ENCODE results near the gene GDI2.
A peak's percentile ranks its signal among the peaks of the same experiment; 100 is the strongest.
"Not testable (repeated sequence)": the region's sequence is repeated elsewhere in the genome, so short reads cannot be mapped to it uniquely, and the experiment has no call there.

GDI2 gene

DNA sequence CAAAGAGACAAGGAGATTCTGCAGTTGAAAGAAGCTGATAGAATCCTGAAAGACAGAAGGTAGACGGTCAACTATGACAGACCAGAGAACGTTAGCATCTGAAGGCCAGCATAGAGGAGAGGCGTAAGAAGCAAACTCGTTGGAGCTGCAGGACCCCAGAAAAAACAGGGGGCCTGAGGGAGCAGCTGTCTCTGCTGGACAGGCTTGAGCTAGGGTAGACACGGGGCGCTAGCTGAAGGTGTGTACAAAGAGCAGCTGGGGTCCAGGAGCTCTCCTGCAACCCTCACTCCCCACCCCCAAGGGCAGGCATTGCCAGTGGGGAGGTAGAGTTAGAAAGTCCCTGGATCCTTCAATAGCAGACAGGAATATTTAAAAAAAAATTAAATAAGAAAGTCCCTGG lies 14.6 kb upstream of the GDI2 start:
- TF ChIP-seq, protein P1, sequence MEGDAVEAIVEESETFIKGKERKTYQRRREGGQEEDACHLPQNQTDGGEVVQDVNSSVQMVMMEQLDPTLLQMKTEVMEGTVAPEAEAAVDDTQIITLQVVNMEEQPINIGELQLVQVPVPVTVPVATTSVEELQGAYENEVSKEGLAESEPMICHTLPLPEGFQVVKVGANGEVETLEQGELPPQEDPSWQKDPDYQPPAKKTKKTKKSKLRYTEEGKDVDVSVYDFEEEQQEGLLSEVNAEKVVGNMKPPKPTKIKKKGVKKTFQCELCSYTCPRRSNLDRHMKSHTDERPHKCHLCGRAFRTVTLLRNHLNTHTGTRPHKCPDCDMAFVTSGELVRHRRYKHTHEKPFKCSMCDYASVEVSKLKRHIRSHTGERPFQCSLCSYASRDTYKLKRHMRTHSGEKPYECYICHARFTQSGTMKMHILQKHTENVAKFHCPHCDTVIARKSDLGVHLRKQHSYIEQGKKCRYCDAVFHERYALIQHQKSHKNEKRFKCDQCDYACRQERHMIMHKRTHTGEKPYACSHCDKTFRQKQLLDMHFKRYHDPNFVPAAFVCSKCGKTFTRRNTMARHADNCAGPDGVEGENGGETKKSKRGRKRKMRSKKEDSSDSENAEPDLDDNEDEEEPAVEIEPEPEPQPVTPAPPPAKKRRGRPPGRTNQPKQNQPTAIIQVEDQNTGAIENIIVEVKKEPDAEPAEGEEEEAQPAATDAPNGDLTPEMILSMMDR (IDR thresholded peaks at IDR 0.05; ENCODE audit: low read depth, low read length, poor library complexity, severe bottlenecking), result no peak
- no peak for TF ChIP-seq EZH2phosphoT487 (IDR thresholded peaks at IDR 0.05; ENCODE audit: borderline replicate concordance, low read length)
- no peaks in the 10 kb centered on the region for H3K27me3 ChIP-seq (ENCODE audit: control insufficient read depth, low read length)
- no peaks in the 10 kb centered on the region for H3K36me3 ChIP-seq (ENCODE audit: control insufficient read depth, low read length)
- H3F3A ChIP-seq (ENCODE audit: control insufficient read depth, insufficient read depth), result no peaks in the 10 kb centered on the region
- no peaks in the 10 kb centered on the region for H4K20me1 ChIP-seq (ENCODE audit: control insufficient read depth, insufficient read depth, low read depth, low read length)
- H3K27ac ChIP-seq (ENCODE audit: low read depth, low read length), result no peak overlapping the region
- H3K9me3 ChIP-seq (ENCODE audit: control insufficient read depth, insufficient read depth, low read length), result no peaks in the 10 kb centered on the region
- no peak overlapping the region for H3K4me2 ChIP-seq (ENCODE audit: low read length)
- no peak overlapping the region for H3K4me3 ChIP-seq (ENCODE audit: low read length)
- peaks cover 8% of the 10 kb centered on the region for H3K4me1 ChIP-seq (ENCODE audit: control insufficient read depth, low read length)
- H3K9me2 ChIP-seq (replicated peaks; ENCODE audit: control insufficient read depth, low read length), result no peaks in the 10 kb centered on the region
- no peaks in the 10 kb centered on the region for H3K79me2 ChIP-seq (ENCODE audit: control insufficient read depth, low read length)

DNA sequence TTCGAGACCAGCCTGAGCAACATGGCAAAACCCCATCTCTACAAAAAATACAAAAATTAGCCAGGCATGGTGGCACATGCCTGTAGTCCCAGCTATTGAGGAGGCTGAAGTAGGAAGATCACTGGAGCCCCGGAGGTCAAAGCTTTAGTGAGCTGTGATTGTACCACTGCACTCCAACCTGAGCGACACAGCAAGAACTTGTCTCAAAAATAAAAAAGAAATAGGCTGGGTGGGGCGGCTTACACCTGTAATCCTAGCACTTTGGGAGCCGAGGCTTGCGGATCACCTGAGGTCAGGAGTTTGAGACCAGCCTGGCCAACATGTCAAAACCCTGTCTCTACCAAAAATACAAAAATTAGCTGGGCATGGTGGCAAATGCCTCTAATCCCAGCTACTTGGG lies 13.3 kb upstream of the GDI2 start:
- H3K36me3 ChIP-seq (ENCODE audit: control insufficient read depth, low read length), result not testable (repeated sequence)

GRCh38 chr10:5818894-5819293 lies 5.7 kb upstream of the GDI2 start:
- peak overlapping the region; percentile 19; the same call in 1 of the 2 replicates for H3K27ac ChIP-seq (ENCODE audit: low read depth, low read length)
- no peaks in the 10 kb centered on the region for H4K20me1 ChIP-seq (ENCODE audit: control insufficient read depth, insufficient read depth, low read depth, low read length)
- H3K4me2 ChIP-seq (ENCODE audit: low read length), result peak overlapping the region; percentile 17; the same call in 1 of the 2 replicates
- H3K27me3 ChIP-seq (ENCODE audit: control insufficient read depth, low read length), result no peaks in the 10 kb centered on the region
- H3K9me3 ChIP-seq (ENCODE audit: control insufficient read depth, insufficient read depth, low read length), result no peaks in the 10 kb centered on the region
- H3F3A ChIP-seq (ENCODE audit: control insufficient read depth, insufficient read depth), result peaks cover 7% of the 10 kb centered on the region
- TF ChIP-seq EZH2phosphoT487 (IDR thresholded peaks at IDR 0.05; ENCODE audit: borderline replicate concordance, low read length), result no peak
- H3K79me2 ChIP-seq (ENCODE audit: control insufficient read depth, low read length), result peaks cover 16% of the 10 kb centered on the region
- no peak overlapping the region for H3K4me3 ChIP-seq (ENCODE audit: low read length)
- H3K4me1 ChIP-seq (ENCODE audit: control insufficient read depth, low read length), result peaks cover 56% of the 10 kb centered on the region
- H3K36me3 ChIP-seq (ENCODE audit: control insufficient read depth, low read length), result peaks cover 14% of the 10 kb centered on the region
- H3K9me2 ChIP-seq (replicated peaks; ENCODE audit: control insufficient read depth, low read length), result no peaks in the 10 kb centered on the region

More for the DNA sequence above, 13.3 kb upstream of the GDI2 start:
- not testable (repeated sequence) for H3F3A ChIP-seq (ENCODE audit: control insufficient read depth, insufficient read depth); H3K27ac ChIP-seq (ENCODE audit: low read depth, low read length); H3K27me3 ChIP-seq (ENCODE audit: control insufficient read depth, low read length); H3K79me2 ChIP-seq (ENCODE audit: control insufficient read depth, low read length); H4K20me1 ChIP-seq (ENCODE audit: control insufficient read depth, insufficient read depth, low read depth, low read length); H3K4me3 ChIP-seq (ENCODE audit: low read length); H3K4me1 ChIP-seq (ENCODE audit: control insufficient read depth, low read length); H3K9me3 ChIP-seq (ENCODE audit: control insufficient read depth, insufficient read depth, low read length); H3K4me2 ChIP-seq (ENCODE audit: low read length); H3K9me2 ChIP-seq (replicated peaks; ENCODE audit: control insufficient read depth, low read length)

- peaks cover 16% of the 10 kb centered on the region for H3K36me3 ChIP-seq (ENCODE audit: control insufficient read depth, low read length)
- no peak overlapping the region for H3K4me3 ChIP-seq (ENCODE audit: low read length)
- H3K27ac ChIP-seq (ENCODE audit: low read depth, low read length), result peak overlapping the region; percentile 50; the same call in 1 of the 2 replicates
- H3K4me1 ChIP-seq (ENCODE audit: control insufficient read depth, low read length), result peaks cover 56% of the 10 kb centered on the region
- no peaks in the 10 kb centered on the region for H3K9me3 ChIP-seq (ENCODE audit: control insufficient read depth, insufficient read depth, low read length)
- H3F3A ChIP-seq (ENCODE audit: control insufficient read depth, insufficient read depth), result peaks cover 7% of the 10 kb centered on the region
- H3K9me2 ChIP-seq (replicated peaks; ENCODE audit: control insufficient read depth, low read length), result no peaks in the 10 kb centered on the region
- peak overlapping the region; percentile 38; the same call in 1 of the 2 replicates for H3K4me2 ChIP-seq (ENCODE audit: low read length)
- TF ChIP-seq, protein P1 (IDR thresholded peaks at IDR 0.05; ENCODE audit: low read depth, low read length, poor library complexity, severe bottlenecking), result no peak
- no peak for TF ChIP-seq EZH2phosphoT487 (IDR thresholded peaks at IDR 0.05; ENCODE audit: borderline replicate concordance, low read length)
- no peaks in the 10 kb centered on the region for H3K27me3 ChIP-seq (ENCODE audit: control insufficient read depth, low read length)
- H4K20me1 ChIP-seq (ENCODE audit: control insufficient read depth, insufficient read depth, low read depth, low read length), result no peaks in the 10 kb centered on the region
- peaks cover 23% of the 10 kb centered on the region for H3K79me2 ChIP-seq (ENCODE audit: control insufficient read depth, low read length)
Observed at GRCh38 chr10:5818048-5818331, 4.8 kb upstream of the GDI2 start.

Data from DOHH2 (cell line).